ENCODE data around the gene PRPSAP1. TPM values are rescaled to one million over a fixed set of nuclear protein-coding genes. Genes with fewer than 3 reads are reported as not detected.

The PRPSAP1 gene
- total RNA-seq, 2 experiments from 2014 or later, result 58.7 to 63.0 TPM

DNA sequence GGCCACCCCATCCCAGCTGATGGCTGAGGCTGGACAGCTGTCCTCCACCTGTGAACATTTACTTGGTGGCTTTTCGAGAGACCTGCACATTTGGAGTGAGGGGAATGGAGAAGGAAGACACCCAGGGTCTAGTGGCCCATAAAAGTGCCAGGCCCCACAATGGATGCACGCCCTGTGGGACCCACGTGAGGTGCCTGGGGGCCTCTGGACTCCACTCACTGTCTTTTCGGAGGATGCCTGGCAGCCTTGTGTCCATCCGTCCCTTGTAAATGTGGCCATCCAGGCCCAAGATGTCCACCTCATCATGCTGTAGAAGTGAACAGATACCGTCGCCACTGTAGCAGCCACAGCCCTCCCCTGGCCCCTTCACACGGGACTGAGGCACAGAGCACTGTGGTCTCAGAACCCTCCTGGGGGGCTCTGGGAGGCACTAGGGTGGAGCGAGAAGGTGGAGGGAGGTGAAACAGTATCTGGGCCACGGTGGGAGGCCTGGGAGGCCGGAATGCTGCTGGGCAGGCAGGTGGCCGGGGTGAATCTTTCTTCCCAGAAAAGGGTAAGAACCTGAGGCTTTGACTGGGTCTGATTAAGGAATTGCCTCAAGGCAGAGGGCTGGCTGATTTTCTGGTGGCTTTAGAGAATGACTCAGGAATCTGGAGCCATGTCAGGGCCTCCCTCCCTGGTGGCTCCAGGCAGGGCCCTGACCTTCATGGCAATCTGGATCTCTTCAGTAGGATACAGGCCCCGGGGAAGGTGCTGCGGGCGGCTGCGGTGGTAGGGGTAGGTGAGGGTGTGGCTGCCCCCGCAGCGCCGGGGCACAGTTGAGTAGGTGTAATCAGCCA is 77.0 kb downstream of the PRPSAP1 start:
- Mint-ChIP-seq H3K27me3 (no peaks in the 10 kb centered on the region), H3K4me1 (peaks cover 51% of the 10 kb centered on the region), H3K4me3 (no peak overlapping the region), H3K9me3 (no peaks in the 10 kb centered on the region), H3K27ac (peak overlapping the region; percentile 80), H3K36me3 (ENCODE audit: low read depth) (peaks cover under 1% of the 10 kb centered on the region)
- DNase-seq, result no peak
- ChIA-PET CTCF (interaction anchor here (1.0 to 5.3 kb wide), 3 partner anchors 95 to 155 kb away, joined by 4 to 34 read pairs (median 5); no protein-coding TSS in a partner anchor), POLR2A (no interaction called here)

DNA sequence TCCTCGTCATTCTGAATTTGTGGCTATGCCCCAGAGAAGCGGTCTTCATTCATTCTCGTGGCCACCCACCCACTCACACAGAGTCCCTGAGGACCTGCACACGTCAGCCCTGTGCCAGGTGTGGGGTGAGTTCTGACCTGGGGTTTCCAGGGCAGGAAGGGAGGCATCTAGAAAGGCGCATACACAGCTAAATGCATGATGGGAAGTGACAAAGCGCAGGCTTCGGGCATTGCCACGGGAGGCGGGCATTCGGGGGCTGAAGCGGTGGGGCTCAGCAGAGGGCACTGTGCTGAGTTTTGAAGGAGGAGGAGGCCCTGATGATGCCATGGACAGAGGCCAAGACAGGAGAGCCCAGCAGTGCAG is 77.7 kb downstream of the PRPSAP1 start:
- H3K4me3 Mint-ChIP-seq, result no peak overlapping the region
- H3K9me3 Mint-ChIP-seq, result no peaks in the 10 kb centered on the region
- ChIA-PET CTCF (interaction anchor here (1.0 to 5.3 kb wide), 3 partner anchors 94 to 155 kb away, joined by 4 to 34 read pairs (median 5); no protein-coding TSS in a partner anchor), POLR2A (no interaction called here)
- H3K27me3 Mint-ChIP-seq, result no peaks in the 10 kb centered on the region
- H3K36me3 Mint-ChIP-seq (ENCODE audit: low read depth), result peaks cover 7% of the 10 kb centered on the region
- H3K27ac Mint-ChIP-seq, result peak overlapping the region; percentile 80
- H3K4me1 Mint-ChIP-seq, result peaks cover 56% of the 10 kb centered on the region
- no peak for DNase-seq

DNA sequence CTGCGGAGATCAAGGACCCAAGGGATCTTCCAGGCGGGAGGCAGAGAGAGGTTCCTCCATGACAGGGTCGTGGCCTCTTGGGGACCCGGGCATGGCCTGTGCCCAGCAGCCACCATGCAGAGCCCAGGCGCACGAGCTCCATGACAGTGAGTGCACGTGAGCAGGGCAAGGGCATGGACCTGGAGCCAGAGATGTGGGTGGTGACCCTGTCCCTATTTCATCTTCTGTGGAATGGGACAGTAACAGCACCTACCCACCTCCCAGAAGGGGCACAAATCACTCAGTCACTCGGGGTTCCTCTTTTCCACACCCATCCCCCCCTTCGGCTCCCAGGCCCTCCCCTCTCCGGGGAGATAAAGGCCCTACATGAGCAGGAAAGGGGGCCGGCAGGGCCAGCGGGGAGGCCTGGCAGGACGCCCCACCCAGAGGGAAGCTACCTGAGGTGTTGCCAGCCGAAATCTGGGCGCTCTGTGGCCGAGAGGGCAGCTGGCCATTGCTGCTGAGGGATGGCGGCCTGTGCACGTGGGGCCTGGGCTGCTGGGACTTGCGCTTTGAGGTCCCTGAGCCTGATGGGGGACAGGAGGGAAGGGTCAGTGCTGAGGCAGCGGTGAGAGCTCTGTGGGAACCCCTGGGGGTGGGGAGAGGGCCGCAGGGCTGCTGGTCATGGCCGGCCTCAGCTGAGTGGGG is 78.2 kb downstream of the PRPSAP1 start:
- H3K4me3 Mint-ChIP-seq, result no peak overlapping the region
- H3K36me3 Mint-ChIP-seq (ENCODE audit: low read depth), result peaks cover 12% of the 10 kb centered on the region
- H3K4me1 Mint-ChIP-seq, result peaks cover 61% of the 10 kb centered on the region
- DNase-seq, result no peak
- H3K27ac Mint-ChIP-seq, result peak overlapping the region; percentile 92
- ChIA-PET POLR2A (no interaction called here), CTCF (interaction anchor here (1.0 to 5.3 kb wide), 9 partner anchors 10 to 154 kb away, joined by 3 to 34 read pairs (median 4); partner anchors contain the start of gene UBALD2)
- H3K9me3 Mint-ChIP-seq, result no peaks in the 10 kb centered on the region
- H3K27me3 Mint-ChIP-seq, result no peaks in the 10 kb centered on the region

DNA sequence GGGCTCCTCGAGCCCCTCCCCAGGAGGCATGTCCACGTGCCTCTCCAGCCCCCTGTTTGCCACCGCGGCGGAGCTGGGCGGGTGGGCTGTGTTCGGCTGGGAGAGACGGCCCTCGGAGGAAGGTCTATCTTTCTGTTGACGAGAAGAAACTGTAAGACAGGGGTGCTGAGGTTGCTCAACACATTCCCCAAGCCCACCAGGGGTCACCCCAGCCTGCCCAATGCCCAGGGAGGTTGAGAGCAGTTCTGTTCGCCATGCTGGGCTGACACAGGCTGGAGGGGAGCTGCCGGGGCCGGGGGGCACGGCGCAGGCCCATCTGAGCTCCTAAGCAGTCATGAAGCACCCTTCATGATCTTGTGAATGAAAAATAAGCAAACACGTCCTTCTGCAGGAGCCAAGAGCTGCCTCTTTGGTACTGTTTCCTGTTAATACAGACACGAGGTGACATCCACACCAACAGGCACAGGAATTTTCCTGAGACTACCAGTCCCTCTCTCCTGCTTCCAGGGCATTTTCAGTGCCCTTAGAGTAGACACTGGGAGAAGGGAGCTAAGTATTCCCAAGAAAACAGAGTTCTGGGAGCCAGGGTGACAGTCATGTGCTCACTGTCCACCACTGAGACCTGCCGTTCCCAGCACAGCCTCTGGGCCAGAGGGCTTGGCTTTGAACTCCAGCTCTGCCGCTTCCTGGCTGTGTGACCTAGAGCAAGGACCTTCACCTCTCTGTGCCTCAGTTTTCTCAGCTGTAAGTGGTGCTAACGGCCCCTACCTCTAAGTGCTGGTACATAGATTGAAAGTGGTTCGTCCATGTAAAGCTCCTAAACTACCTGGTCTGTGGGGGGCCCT is 79.4 kb downstream of the PRPSAP1 start:
- ChIA-PET POLR2A (interaction anchor here (0.9 to 2.0 kb wide), 3 partner anchors 28 to 83 kb away, joined by 4 to 5 read pairs (median 4); no protein-coding TSS in a partner anchor), CTCF (interaction anchor here (1.1 to 5.3 kb wide), 13 partner anchors 9 to 260 kb away, joined by 3 to 34 read pairs (median 4); partner anchors contain the start of gene UBALD2)
- no peaks in the 10 kb centered on the region for H3K9me3 Mint-ChIP-seq
- H3K4me3 Mint-ChIP-seq, result no peak overlapping the region
- DNase-seq, result no peak
- peaks cover 20% of the 10 kb centered on the region for H3K36me3 Mint-ChIP-seq (ENCODE audit: low read depth)
- H3K4me1 Mint-ChIP-seq, result peaks cover 66% of the 10 kb centered on the region
- H3K27me3 Mint-ChIP-seq, result no peaks in the 10 kb centered on the region
- peak overlapping the region; percentile 92 for H3K27ac Mint-ChIP-seq

DNA sequence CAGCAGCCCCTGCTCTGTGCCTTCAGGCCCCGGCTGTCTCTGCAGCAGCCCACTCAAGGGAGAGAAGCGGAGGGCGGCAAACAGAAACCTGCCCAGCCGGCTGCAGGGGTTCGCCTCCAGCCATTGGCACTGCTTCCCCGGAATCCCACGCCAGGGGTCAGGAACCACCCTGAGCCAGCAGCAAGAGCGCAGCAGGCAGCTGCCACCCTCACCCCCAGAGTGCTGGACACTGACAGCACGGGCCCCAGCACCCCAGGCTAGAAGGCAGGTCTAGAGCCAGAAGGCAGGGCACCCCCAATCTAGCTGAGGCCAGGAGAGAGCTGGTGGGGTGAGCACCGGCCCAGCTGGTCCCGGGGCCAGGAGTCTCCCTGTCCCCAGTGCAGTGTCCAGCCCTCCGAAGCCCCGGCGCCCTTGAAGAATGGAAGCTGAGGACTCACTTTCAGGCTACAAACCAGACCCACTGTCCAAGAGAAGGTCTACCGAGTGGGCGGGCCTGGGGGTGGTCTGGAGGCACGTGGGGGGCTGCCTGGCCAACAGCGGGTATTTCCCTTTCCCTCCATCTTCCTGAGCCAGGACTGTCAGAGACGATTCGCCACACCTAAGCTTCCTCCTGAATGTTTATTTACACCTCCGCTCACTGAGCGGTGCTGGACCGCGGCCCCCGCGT is 80.1 kb downstream of the PRPSAP1 start:
- H3K27ac Mint-ChIP-seq, result peak overlapping the region; percentile 92
- H3K4me1 Mint-ChIP-seq, result peaks cover 69% of the 10 kb centered on the region
- H3K27me3 Mint-ChIP-seq, result no peaks in the 10 kb centered on the region
- DNase-seq, result no peak
- CTCF ChIA-PET, result interaction anchor here (1.4 to 5.3 kb wide), 11 partner anchors 10 to 260 kb away, joined by 3 to 34 read pairs (median 4); partner anchors contain the start of gene EXOC7
- H3K4me3 Mint-ChIP-seq, result no peak overlapping the region
- H3K9me3 Mint-ChIP-seq, result no peaks in the 10 kb centered on the region
- peaks cover 28% of the 10 kb centered on the region for H3K36me3 Mint-ChIP-seq (ENCODE audit: low read depth)
- POLR2A ChIA-PET, result interaction anchor here (1.0 to 2.0 kb wide), 2 partner anchors 27 to 82 kb away, joined by 4 to 5 read pairs; no protein-coding TSS in a partner anchor

DNA sequence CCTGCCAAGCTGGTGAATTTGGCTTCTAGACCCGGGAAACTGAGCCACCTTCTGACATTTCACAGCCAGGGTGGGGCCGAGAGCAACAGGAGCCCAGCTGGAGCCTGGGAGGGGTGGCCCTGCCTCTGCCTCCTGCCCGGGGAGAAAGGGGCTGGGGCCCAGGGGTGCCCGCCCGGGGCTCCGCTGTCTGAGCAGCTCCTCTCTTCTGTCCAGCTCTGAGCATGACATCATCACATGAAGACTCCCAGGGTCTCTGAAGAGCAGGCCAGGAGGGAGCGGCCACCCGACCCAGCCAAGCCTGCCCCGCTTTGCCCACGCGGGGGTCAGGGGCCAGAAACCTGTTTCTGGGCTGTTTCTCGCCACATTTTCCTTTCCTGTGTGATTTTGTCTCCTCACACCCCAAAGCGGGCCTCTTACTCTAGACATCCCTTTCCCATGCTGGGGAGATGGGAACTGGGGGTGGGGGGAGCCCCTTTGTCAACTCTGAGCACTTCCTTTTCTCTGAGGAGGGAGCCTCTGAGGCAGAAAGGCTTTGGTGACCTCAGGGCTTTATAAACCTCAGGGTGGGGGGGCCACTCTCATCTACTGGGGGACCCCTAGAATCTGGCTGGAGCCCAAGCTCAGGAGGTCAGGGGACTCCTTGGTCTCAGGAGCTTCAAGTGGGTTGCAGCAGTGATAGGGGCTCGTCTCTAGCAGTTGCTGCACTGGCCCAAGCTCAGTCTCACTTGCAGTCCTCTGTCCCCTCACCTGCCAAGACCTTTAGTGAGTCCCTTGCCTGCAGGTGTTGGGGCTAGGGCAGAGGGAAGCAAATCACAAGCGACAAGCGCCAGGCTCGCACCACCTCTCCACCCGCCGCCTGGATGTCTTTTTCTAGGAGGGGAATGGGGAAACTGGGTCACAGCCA is 80.9 kb downstream of the PRPSAP1 start:
- ChIA-PET CTCF (interaction anchor here (0.6 to 5.3 kb wide), 11 partner anchors 10 to 259 kb away, joined by 3 to 34 read pairs (median 3); partner anchors contain the start of gene EXOC7), POLR2A (interaction anchor here (1.2 to 2.0 kb wide), 2 partner anchors 9 to 81 kb away, joined by 5 read pairs; no protein-coding TSS in a partner anchor)
- Mint-ChIP-seq H3K36me3 (ENCODE audit: low read depth) (peaks cover 36% of the 10 kb centered on the region), H3K27me3 (no peaks in the 10 kb centered on the region), H3K4me1 (peaks cover 75% of the 10 kb centered on the region), H3K4me3 (peak overlapping the region; percentile 66), H3K27ac (peak overlapping the region; percentile 92), H3K9me3 (no peaks in the 10 kb centered on the region)
- peak; percentile 52 for DNase-seq

DNA sequence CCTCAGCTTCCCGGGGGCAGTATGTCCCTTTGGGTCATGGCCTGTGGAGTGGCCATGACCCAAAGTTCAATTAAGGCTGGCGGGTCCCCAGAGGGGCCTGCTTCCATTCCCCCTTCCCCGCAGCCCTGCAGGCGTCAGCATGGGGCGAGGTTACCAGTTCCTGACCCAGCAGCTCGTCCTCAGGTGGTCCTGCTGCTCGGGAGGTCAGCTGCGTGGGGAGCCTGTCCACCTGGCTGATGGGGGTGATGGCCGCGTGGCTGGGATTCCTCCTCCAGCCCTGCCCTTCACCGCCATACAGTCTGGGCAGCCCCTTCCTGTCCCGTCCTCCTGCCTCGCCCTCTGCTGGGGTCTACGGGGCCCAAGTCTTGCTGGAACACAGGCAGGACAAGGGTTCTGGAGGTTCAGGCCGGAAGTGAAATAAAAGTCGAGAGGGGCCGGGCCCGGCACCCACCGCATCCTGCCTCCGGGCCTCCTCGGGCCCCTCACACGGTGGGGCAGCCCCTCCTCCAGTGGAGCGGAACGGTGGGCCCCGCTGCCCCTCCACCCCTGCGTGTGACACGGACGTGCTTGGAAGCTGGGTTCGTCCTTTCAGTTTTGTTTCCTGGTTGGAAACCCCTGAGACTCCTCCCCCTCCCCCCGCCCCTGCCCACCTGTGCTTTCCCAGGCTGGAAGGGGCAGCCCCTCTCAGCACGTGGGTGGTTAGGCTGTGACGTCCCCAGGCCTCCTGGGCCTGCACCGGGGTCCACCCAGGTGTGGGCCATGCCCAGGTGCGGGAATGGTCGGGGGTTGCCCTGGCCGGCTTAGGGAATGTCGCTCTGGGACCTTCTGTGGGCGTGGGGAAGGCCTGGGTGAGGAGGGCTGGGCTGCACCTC is 81.8 kb downstream of the PRPSAP1 start:
- ChIA-PET CTCF (interaction anchor here (0.8 to 5.3 kb wide), 11 partner anchors 7 to 168 kb away, joined by 3 to 34 read pairs (median 3); partner anchors contain the start of gene EXOC7), POLR2A (interaction anchor here (1.0 to 5.8 kb wide), 8 partner anchors 9 to 92 kb away, joined by 3 to 45 read pairs (median 4); no protein-coding TSS in a partner anchor)
- peaks cover 44% of the 10 kb centered on the region for H3K36me3 Mint-ChIP-seq (ENCODE audit: low read depth)
- no peaks in the 10 kb centered on the region for H3K27me3 Mint-ChIP-seq
- peak overlapping the region; percentile 92 for H3K27ac Mint-ChIP-seq
- peak; percentile 80 for DNase-seq
- peak overlapping the region; percentile 66 for H3K4me3 Mint-ChIP-seq
- peaks cover 72% of the 10 kb centered on the region for H3K4me1 Mint-ChIP-seq
- no peaks in the 10 kb centered on the region for H3K9me3 Mint-ChIP-seq

DNA sequence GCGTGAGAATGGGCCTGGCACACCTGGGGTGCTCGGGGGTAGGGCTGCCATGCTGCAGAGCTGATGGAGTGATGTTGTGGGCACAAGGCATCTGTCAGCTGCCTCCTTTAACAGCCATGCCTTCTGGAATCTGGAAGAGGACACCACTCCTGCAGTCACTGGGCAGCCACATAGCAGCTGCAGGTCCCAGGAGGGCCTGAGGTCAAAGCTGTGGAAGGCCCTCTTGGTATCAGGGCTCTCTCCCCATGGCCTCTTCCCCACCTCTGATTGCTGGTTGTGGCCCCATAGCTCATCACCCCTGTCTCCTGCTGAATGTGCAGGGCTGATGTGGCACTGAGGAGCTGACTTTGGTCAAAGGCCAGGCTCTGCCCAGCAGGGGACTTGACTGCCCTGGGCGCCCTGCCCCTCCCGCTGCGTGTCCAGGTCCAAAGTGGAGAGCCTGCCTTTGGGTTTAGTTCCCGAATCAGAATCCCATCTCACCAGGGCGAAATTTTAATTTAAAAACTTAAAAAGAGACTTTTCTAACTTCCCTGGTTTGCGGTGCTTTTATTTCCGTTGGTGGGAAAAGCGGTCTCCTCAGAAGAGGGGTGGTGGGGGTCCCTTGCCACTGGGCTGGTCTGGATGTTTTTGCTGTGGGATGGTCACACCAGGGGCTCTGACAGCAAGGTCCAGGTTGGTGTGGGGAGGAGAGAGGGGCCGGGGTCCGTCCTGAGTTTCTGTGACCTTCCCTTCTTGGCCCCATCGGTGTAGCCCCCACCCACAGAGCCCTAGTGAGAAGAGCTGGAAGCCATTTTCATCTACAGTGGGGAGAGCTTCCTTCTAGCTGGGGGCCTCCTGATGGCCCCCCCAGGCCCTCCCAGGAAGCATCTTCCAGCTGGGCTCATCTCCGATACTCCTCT is 82.7 kb downstream of the PRPSAP1 start:
- Mint-ChIP-seq H3K27ac (peak overlapping the region; percentile 92), H3K4me3 (peak overlapping the region; percentile 66), H3K9me3 (no peaks in the 10 kb centered on the region), H3K36me3 (ENCODE audit: low read depth) (peaks cover 52% of the 10 kb centered on the region), H3K4me1 (peaks cover 68% of the 10 kb centered on the region), H3K27me3 (no peaks in the 10 kb centered on the region)
- ChIA-PET CTCF (interaction anchor here (0.8 to 4.6 kb wide), 6 partner anchors 8 to 146 kb away, joined by 3 to 32 read pairs (median 4); no protein-coding TSS in a partner anchor), POLR2A (interaction anchor here (0.5 to 5.8 kb wide), 7 partner anchors 9 to 138 kb away, joined by 3 to 45 read pairs (median 3); no protein-coding TSS in a partner anchor)
- DNase-seq, result peak; percentile 20

DNA sequence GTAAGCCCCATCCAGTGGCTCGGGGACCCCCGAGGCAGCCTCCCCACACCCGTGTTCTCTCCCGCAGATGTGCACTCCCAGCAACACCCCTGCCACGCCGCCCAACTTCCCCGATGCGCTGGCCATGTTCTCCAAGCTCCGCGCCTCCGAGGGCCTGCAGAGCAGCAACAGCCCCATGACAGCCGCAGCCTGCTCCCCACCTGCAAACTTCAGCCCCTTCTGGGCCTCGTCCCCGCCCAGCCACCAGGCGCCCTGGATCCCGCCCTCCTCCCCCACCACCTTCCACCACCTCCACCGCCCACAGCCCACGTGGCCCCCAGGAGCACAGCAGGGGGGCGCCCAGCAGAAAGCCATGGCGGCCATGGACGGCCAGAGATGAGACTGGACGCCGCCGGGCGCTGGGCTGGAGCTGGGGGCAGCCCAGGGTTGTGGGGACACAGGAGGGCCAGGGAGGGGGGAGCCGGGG is 83.6 kb downstream of the PRPSAP1 start:
- H3K36me3 Mint-ChIP-seq (ENCODE audit: low read depth), result peaks cover 55% of the 10 kb centered on the region
- H3K4me3 Mint-ChIP-seq, result peak overlapping the region; percentile 93
- H3K27me3 Mint-ChIP-seq, result no peaks in the 10 kb centered on the region
- H3K9me3 Mint-ChIP-seq, result no peaks in the 10 kb centered on the region
- H3K27ac Mint-ChIP-seq, result peak overlapping the region; percentile 99
- ChIA-PET CTCF (interaction anchor here (1.1 to 4.6 kb wide), 4 partner anchors 9 to 149 kb away, joined by 5 to 32 read pairs (median 8); no protein-coding TSS in a partner anchor), POLR2A (interaction anchor here (0.5 to 5.8 kb wide), 4 partner anchors 24 to 151 kb away, joined by 3 to 45 read pairs (median 8); no protein-coding TSS in a partner anchor)
- peak; percentile 18 for DNase-seq
- peaks cover 64% of the 10 kb centered on the region for H3K4me1 Mint-ChIP-seq

Data from activated CD4-positive, alpha-beta T cell treated with anti-CD3 and anti-CD28 coated beads, Interleukin-2, amount 10 ng/mL, durations not matched to agents 7 days and 5 days (primary cell).